Large intestine (tissue), 3 donors: ENCODE data around the gene FADS1. TPM values are rescaled to one million over a fixed set of nuclear protein-coding genes. Genes with fewer than 3 reads are reported as not detected.

Experiments
- DNase-seq, 2 donors: peaks; one replicate each; pipeline versions ENCODE4 v3.0.0 to v3.0.0-alpha.2; 2013
- H3K27ac ChIP-seq: one replicate; pipeline ENCODE4 v1.5.1; 2013; ENCODE audit warnings: low read length
- H3K27me3 ChIP-seq: 2 replicates; pipeline ENCODE4 v1.6.1; 2013; ENCODE audit warnings: low read length; ENCODE audit not compliant: control insufficient read depth, insufficient read depth
- H3K36me3 ChIP-seq: 2 replicates; pipeline ENCODE4 v1.6.1; 2013; ENCODE audit warnings: low read length; ENCODE audit not compliant: control insufficient read depth, insufficient read depth
- H3K4me1 ChIP-seq: one replicate; pipeline ENCODE4 v1.6.1; 2013; ENCODE audit warnings: low read length; ENCODE audit not compliant: control insufficient read depth, insufficient read depth
- H3K4me3 ChIP-seq: one replicate; pipeline ENCODE4 v1.5.1; 2013; ENCODE audit warnings: low read length
- H3K9me3 ChIP-seq: one replicate; pipeline ENCODE4 v1.6.1; 2013; ENCODE audit warnings: mild to moderate bottlenecking, low read depth, low read length, moderate library complexity; ENCODE audit not compliant: control insufficient read depth
- WGBS: methylation state at CpG from one replicate; pipeline ENCODE4 v1.1.5; 2013; ENCODE audit warnings: low lambda C conversion rate; ENCODE audit not compliant: insufficient coverage; 5-methylcytosine and 5-hydroxymethylcytosine counted together
- polyA plus RNA-seq: library from polyadenylated mRNA; unstranded; fragments of 120-200 nt; gene quantifications from one replicate; pipeline ENCODE4 v1.2.1, GENCODE V29; 2013

The FADS1 gene
- polyA plus RNA-seq, 1 donor = 9.0 TPM

- Histone ChIP-seq H3K36me3 (peaks cover 3% of the 10 kb centered on the region), H3K4me3 (peak overlapping the region; percentile 5), H3K27ac (peak overlapping the region; percentile 82), H3K9me3 (peaks cover 3% of the 10 kb centered on the region), H3K4me1 (peaks cover 54% of the 10 kb centered on the region), H3K27me3 (no peaks in the 10 kb centered on the region)
- no CpG with 5 or more reads among the region's 15 CpGs for WGBS
- DNase-seq = peak in 1 of 2 donors; percentile 39
These were observed 59.5 kb downstream of the FADS1 start for GRCh38 chr11:61757213-61757862.

GRCh38 chr11:61756452-61757212 is 60.2 kb downstream of the FADS1 start:
- H3K4me3 ChIP-seq = peak overlapping the region; percentile 5
- H3K9me3 ChIP-seq = peaks cover 3% of the 10 kb centered on the region
- peak; percentile 95 to 98 for DNase-seq
- H3K4me1 ChIP-seq = peaks cover 54% of the 10 kb centered on the region
- peak overlapping the region; percentile 82 for H3K27ac ChIP-seq
- peaks cover 3% of the 10 kb centered on the region for H3K36me3 ChIP-seq
- H3K27me3 ChIP-seq = no peaks in the 10 kb centered on the region
- no CpG with 5 or more reads among the region's 9 CpGs for WGBS

GRCh38 chr11:61756147-61756451 is 60.7 kb downstream of the FADS1 start:
- DNase-seq = no peak
- H3K27ac ChIP-seq = peak overlapping the region; percentile 82

GRCh38 chr11:61754534-61755482 is 62.0 kb downstream of the FADS1 start:
- Histone ChIP-seq H3K4me3 (peak overlapping the region; percentile 91), H3K27ac (peak overlapping the region; percentile 82), H3K36me3 (no peaks in the 10 kb centered on the region), H3K9me3 (peaks cover 3% of the 10 kb centered on the region), H3K27me3 (no peaks in the 10 kb centered on the region), H3K4me1 (peaks cover 54% of the 10 kb centered on the region)
- no CpG with 5 or more reads among the region's 31 CpGs for WGBS
- peak; percentile 66 to 86 for DNase-seq

More at GRCh38 chr11:61756147-61756451, 60.7 kb downstream of the FADS1 start:
- H3K36me3 ChIP-seq = no peaks in the 10 kb centered on the region
- H3K4me3 ChIP-seq = no peak overlapping the region
- no CpG with 5 or more reads among the region's 4 CpGs for WGBS
- peaks cover 3% of the 10 kb centered on the region for H3K9me3 ChIP-seq
- no peaks in the 10 kb centered on the region for H3K27me3 ChIP-seq
- H3K4me1 ChIP-seq = peaks cover 54% of the 10 kb centered on the region

GRCh38 chr11:61753672-61754071 is 63.1 kb downstream of the FADS1 start:
- H3K27me3 ChIP-seq = no peaks in the 10 kb centered on the region
- DNase-seq = no peak
- peaks cover 54% of the 10 kb centered on the region for H3K4me1 ChIP-seq
- H3K9me3 ChIP-seq = peaks cover 3% of the 10 kb centered on the region
- no CpG with 5 or more reads among the region's 5 CpGs for WGBS
- peak overlapping the region; percentile 82 for H3K27ac ChIP-seq
- peak overlapping the region; percentile 91 for H3K4me3 ChIP-seq
- H3K36me3 ChIP-seq = no peaks in the 10 kb centered on the region

GRCh38 chr11:61752925-61753521 is 63.8 kb downstream of the FADS1 start:
- Histone ChIP-seq H3K36me3 (no peaks in the 10 kb centered on the region), H3K4me3 (peak overlapping the region; percentile 91), H3K4me1 (peaks cover 55% of the 10 kb centered on the region), H3K27me3 (no peaks in the 10 kb centered on the region), H3K27ac (peak overlapping the region; percentile 1), H3K9me3 (peaks cover 3% of the 10 kb centered on the region)
- DNase-seq = peak in 1 of 2 donors; percentile 38
- no CpG with 5 or more reads among the region's 17 CpGs for WGBS

GRCh38 chr11:61752117-61752924 is 64.5 kb downstream of the FADS1 start, which contains the start of gene MYRF:
TSS of gene MYRF (plus strand) at chr11:61752636. CDS start at chr11:61752745, 109 bp downstream.
- H3K36me3 ChIP-seq = no peaks in the 10 kb centered on the region
- peaks cover 3% of the 10 kb centered on the region for H3K9me3 ChIP-seq
- H3K27me3 ChIP-seq = no peaks in the 10 kb centered on the region
- WGBS = no CpG with 5 or more reads among the region's 93 CpGs
- H3K4me1 ChIP-seq = peaks cover 55% of the 10 kb centered on the region
- DNase-seq = peak; percentile 38 to 66
- H3K4me3 ChIP-seq = peak within 1 kb of the TSS; percentile 91
- H3K27ac ChIP-seq = peak within 1 kb of the TSS; percentile 1

- Histone ChIP-seq H3K9me3 (peaks cover 3% of the 10 kb centered on the region), H3K4me3 (no peak overlapping the region), H3K27ac (no peak overlapping the region), H3K27me3 (no peaks in the 10 kb centered on the region), H3K36me3 (no peaks in the 10 kb centered on the region), H3K4me1 (peaks cover 50% of the 10 kb centered on the region)
- no peak for DNase-seq
- WGBS = no CpG with 5 or more reads among the region's 14 CpGs
These were observed 65.4 kb downstream of the FADS1 start for GRCh38 chr11:61751384-61751783.

GRCh38 chr11:61750631-61751273 is 66.1 kb downstream of the FADS1 start:
- H3K9me3 ChIP-seq = peaks cover 3% of the 10 kb centered on the region
- H3K36me3 ChIP-seq = no peaks in the 10 kb centered on the region
- DNase-seq = no peak
- WGBS = no CpG with 5 or more reads among the region's 5 CpGs
- H3K27me3 ChIP-seq = no peaks in the 10 kb centered on the region
- H3K4me3 ChIP-seq = no peak overlapping the region
- no peak overlapping the region for H3K27ac ChIP-seq
- H3K4me1 ChIP-seq = peaks cover 44% of the 10 kb centered on the region
